Measurements from ENCODE around the gene PRKCA. TPM values are rescaled to one million over a fixed set of nuclear protein-coding genes. Genes with fewer than 3 reads are reported as not detected.
"Not testable (repeated sequence)": the region's sequence is repeated elsewhere in the genome, so short reads cannot be mapped to it uniquely, and the experiment has no call there.

PRKCA gene
- total RNA-seq, 1 experiment from 2014 or later: 17.9 TPM

DNA sequence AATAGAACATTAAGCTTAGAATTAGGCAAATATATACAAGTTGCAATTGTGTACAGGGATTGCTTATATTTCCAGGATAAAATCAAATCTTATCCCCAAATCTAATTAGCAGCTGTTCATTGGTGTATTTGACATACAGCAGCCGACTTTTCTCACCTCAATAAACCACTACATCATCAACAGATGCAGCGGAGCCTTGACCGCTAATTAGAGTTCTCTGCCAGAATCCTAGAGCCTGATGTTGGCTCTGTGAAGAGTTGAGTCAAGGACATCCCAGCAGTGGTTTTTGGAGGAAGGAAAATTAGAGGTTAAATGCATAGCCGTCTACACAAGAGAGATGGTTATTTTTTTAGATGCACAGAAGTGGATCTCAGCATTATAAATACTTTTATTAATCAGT lies 310.6 kb downstream of the PRKCA start:
- DNase-seq (ENCODE audit: low read depth): no peak

DNA sequence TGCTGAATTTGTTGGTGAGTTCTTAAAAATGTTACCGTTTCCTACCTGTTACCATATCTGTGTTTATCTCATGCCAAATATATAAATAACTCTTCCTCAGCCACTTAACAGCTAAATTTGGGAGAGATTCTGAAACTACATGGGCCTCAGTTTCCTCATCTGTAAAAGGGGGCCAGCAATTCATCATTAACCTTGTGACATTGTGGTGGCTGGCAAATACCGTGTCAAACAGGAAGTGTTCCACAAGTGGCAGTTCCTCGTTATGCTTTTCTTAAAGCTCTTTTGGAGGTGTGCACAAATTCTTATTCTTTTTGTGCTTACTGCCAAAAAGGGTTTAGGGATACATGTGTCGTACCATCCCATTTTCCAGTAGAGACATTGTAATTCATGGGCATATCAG lies 312.1 kb downstream of the PRKCA start:
- no peak for DNase-seq (ENCODE audit: low read depth)

DNA sequence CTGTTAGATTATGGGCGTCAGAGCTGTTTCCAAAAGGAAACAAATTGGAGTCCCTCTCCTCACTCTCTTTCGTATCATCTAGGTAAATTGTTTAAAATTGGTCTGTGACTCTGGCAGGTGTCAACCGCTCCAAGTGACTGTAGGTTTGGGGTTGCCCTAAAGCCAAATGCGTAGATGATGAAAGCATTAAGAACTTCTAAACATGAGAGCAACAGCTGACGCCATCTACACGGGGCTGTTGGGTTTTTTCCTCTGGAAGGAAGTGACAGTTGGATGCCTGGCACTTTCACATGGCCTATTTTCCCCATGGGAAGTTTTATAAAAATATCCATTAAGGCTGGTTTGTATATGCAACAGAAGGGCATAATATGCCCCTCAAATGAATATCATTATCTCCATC lies 316.8 kb downstream of the PRKCA start:
- no peak for DNase-seq (ENCODE audit: low read depth)

DNA sequence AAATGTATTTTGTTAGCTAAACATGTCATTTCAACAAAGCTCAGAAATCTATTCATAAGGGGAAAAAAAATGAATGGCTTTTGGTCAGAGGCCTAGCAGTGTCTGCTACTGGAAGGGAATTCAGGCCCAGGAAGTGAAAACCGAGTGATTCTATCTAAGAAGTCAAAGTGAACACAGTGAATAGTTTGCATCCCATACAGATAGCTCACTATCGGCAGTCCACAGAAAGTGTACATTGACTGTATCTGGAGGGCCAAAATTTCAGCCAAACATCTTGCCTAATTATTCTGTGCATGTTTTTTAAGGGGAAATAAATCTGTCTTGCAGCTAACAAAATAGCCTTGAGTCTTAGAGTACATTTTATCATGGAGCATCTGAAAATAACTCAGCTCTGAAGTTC lies 318.1 kb downstream of the PRKCA start:
- no peak for DNase-seq (ENCODE audit: low read depth)

DNA sequence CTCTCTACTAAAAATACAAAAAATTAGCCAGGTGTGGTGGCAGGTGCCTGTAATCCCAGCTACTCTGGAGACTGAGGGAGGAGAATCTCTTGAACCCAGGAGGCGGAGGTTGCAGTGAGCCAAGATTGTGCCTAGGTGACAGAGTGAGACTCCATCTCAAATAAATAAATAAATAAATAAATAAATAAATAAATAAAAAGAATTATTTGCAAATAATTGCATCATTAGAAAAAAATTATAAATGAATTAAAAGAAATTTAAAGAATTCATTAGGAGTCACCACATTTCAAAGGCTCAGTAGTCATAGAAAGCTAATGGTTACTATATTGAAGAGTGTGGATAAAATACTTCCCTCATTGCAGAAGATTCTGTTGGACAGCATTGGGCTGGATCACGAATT lies 322.2 kb downstream of the PRKCA start:
- DNase-seq (ENCODE audit: low read depth): not testable (repeated sequence)

DNA sequence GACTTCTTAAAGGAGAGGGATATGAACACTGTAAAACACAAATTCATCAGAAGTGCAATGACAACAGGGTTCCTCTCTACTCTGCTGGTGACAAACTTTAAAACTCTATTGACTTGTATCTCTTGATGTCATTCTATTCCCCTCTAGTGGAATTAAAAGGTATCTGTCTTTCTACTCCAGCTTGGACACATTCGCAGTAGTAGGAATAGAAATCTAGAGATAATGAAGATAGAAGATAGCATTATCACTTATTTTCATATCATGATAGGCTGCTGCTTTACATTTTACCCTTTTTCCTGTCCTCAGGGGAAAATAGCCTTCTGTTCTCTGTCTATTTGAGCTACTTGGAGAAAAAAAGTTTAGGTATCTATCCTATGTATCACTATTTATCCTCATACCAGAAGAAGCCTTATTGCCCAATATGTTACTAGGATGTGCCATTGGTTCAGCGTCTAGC lies 322.9 kb downstream of the PRKCA start:
- DNase-seq (ENCODE audit: low read depth): peak; percentile 45

DNA sequence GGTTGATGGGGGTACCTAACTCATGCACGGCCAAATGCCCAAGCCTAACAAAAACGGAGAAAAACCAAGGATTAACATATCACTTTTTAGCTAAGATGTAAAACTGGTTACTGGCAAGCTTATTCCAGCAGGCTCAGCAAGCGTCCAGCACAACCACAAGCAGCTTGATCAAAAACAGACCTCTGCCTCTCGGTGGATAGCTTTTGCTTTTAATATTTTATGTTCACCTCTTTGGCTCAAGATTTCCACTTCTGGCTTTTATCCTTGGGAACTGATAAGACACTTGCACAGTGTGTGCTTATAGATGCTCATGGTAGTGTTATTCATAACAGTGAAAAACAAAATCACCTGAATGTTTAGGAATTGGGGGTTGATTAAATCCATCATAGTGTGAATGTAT lies 325.6 kb downstream of the PRKCA start:
- no peak for DNase-seq (ENCODE audit: low read depth)

DNA sequence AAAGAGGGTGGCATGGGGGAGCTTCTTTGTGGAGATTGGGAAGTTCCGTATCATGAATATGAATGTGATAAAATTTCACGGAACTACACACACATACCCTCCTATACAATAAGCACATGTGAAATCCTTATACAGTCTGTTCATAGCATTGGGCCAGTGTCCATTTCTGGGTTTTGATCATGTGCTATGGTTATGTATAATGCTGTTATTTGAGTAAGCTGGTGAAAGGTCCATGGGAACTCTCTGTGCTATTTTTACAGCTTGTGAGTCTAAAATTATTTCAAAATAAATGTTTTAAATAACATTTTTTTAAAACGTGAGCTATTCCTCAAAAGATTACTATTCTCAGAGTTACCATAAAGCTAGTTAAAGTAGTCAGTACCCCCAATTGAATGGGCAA lies 327.3 kb downstream of the PRKCA start:
- DNase-seq (ENCODE audit: low read depth): no peak

DNA sequence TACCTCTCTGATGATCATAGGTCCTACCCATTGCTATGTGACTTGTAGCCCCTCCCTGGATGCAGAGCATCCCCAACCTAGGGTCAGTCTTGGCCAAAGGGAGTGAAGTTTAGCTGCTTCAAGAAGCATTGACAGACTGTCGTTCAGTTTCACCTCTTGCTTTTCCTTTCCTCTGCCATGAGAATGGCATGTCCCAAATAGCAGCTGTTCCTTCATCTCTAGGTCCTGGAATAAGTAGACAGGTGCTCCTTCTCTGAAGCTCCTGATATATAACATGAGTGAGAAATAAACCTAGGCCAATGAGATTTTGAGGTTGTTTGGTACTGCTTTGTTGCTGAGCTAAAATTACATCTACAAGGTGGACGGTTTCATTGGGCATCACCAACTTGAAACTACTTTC lies 328.0 kb downstream of the PRKCA start:
- DNase-seq (ENCODE audit: low read depth): no peak

DNA sequence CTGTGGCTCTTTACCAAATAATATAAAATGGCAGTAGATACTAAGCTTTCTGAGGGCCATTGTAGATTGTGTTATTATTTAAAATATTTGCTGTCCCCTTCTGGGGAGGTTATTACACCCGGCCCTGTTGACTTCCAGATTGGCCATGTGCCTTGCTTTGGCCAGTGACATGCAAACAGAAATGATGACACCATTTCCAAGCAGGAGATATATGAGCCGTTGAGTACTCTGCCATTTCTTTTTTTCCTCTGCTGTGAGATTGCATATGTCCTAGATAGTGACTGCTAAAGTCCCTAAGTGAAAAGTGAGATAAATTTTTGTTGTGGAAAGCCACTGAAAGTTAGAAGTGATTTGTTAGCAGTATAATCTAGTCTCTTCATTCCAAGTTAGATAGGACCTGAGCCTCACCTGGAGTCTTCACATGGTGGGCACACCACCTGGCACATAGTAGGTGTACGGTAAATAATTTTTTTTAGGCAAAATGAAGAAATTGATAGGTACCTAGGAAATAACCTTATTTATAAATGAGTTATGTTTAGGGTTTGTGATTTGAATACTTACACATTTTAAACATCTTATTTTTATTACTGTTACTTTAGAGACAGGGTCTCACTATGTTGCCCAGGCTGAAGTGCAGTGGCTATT lies 328.5 kb downstream of the PRKCA start:
- no peak for DNase-seq (ENCODE audit: low read depth)

DNA sequence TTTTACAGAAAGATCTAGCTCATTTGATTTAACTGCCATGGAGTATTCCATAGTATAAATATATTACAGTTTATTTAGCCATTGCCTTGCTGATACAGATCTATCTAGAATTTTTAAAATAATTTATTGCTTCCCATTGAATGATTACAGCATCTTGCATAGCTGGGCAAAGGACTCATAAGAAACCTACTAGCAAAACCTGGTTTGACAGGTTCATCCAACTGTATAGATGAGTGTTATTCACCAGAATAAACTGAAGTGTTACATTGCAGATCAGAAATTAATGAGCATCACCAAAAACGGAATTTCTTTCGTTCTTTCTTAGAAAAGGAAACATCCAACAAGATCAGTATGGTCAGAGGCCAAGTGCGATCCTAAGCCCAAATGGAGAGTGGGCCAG lies 330.3 kb downstream of the PRKCA start:
- no peak for DNase-seq (ENCODE audit: low read depth)

DNA sequence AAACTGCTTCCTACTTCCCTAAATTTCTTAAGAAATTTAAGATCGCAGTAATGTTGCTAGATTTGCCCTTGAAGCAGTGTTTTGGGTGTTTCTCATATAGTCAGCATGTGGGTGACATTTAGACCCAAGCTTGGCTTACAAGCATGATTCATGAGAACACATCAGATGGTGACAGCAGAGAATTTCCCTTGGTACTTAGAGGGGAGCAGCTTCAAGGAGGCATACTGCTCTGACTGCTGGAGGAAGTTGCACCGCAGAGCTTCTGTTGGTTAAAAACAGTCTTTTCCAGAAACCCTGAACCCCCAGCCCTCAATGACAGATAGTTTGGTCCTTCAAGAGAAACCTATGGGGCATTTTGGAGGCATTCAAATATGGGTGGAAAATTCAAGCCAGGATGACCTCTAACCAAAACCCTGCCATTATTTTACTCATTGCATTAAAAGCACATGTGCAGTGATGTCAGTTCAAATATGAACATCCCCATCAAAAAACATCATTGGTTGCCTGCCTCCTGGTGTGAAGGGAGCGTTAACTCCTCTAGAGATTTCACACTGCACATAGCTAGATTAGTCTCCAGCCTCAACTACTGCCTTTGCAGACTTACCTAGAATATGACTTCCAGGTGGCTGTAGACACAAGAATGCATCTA lies 331.0 kb downstream of the PRKCA start:
- peak; percentile 36 for DNase-seq (ENCODE audit: low read depth)

DNA sequence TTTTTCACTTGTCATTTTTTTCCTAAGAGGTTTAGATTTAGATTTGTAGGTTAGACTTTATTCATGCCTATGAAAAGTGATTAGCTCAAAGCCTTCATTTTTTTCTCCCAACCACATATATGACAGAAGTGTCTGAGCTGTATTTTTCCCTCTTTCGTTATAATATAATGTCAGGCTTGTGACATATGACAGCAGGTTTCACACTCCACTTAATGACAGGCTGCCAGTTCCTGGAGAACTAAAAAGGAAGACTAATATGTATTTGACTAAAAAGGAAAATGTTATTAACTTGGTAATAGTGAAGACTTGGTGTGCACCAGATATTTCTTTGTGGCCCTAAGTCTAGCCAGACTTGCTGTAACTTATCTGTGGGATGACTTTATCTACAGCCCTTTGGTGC lies 331.8 kb downstream of the PRKCA start:
- DNase-seq (ENCODE audit: low read depth): no peak

DNA sequence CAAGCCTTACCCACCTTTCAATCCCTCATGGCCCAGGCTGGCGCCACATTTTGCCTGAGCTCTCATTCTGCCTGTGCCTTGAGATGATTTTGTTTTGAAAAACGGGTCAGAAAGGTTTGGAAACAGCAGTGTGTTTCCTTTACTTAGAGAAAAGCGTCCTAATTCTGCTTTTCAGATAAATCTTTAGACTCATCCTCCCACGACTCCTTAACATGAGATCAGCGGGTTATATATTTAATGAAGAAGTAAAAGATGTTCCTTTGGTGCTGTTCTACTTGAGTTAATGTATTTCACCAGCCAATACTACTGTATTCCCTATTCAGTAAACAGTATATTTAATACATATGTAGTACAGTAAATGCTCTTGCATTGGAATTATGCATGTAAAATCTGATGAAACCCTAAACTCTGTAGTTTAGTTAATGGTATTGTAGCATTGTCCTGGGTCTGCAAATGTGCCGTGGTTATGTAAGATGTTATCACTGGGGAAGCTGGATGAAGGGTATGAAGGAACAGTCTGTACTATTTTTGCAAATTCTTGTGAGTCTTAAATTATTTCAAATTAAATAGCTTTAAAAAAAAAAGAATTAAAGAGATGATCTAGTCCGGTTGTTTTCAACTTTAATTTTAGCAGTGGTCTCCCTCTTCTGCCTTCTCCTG lies 333.1 kb downstream of the PRKCA start:
- DNase-seq (ENCODE audit: low read depth): no peak

DNA sequence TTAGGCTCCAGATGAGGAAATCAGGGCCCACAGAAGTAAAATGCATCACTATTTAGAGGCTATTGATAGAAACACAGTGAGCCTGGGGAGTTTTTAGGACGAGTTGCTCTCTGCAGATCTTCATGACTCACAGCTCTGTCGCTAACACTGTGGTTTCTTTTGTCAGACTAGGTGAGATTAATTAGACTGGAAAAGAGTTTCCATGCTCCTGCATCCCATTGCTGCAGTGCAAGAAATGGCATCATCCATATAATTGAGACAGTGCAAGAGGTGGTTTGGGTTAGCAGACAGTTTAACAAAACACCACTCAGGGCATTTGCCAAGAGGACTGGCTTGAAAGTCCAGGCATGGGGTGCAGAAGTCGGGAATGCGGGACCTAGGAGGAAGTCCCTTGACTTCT lies 333.7 kb downstream of the PRKCA start:
- peak; percentile 88 for DNase-seq (ENCODE audit: low read depth)

DNA sequence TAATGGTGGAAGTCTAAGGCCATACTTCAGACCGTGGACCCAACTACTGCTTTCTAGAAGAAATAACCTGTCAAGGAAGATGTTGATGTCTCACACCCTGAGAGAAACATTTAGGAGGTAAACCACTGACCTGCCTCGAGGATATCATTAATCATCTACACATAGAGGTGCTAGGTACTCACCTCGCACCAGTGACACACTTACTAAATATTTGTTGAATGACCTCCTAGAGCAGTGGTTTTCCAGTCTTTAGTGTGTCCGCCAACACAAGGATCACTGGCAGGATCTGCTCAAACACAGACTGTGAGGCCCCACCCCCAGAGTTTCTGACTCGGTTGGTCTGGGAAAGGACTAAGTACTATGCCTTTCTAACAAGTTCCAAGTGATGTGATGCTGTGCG lies 335.1 kb downstream of the PRKCA start:
- peak; percentile 81 for DNase-seq (ENCODE audit: low read depth)

DNA sequence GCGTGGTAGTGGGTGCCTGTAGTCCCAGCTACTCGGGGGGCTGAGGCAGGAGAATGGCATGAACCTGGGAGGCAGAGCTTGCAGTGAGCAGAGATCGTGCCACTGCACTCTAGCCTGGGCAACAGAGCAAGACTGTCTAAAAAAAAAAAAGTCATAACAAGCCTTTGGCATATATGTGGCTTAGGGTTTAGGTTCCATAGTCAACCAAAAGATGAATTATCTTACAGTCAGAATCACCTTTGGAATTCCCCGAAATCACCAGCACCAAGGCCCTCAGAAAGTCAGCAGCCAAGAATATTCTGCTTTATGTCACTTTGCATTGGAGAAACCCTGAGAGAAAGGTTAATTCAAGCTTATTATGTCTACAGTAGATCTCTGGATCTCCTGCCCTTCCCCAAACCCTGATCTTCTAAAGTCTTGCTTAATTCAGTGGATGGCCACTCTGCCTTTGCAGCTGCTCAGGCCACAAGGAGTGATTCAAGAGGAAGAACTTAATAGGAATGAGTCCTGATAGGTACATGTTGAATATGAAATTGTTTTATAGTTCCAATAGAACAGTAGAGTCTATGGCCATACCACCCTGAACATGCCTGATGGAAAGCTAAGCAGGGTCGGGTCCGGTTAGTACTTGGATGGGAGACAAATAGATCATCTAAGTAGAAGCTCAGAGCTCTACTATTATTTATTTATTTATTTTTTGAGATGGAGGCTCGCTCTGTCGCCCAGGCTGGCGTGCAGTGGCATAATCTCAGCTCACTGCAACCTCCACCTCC lies 336.5 kb downstream of the PRKCA start:
- no peak for DNase-seq (ENCODE audit: low read depth)

DNA sequence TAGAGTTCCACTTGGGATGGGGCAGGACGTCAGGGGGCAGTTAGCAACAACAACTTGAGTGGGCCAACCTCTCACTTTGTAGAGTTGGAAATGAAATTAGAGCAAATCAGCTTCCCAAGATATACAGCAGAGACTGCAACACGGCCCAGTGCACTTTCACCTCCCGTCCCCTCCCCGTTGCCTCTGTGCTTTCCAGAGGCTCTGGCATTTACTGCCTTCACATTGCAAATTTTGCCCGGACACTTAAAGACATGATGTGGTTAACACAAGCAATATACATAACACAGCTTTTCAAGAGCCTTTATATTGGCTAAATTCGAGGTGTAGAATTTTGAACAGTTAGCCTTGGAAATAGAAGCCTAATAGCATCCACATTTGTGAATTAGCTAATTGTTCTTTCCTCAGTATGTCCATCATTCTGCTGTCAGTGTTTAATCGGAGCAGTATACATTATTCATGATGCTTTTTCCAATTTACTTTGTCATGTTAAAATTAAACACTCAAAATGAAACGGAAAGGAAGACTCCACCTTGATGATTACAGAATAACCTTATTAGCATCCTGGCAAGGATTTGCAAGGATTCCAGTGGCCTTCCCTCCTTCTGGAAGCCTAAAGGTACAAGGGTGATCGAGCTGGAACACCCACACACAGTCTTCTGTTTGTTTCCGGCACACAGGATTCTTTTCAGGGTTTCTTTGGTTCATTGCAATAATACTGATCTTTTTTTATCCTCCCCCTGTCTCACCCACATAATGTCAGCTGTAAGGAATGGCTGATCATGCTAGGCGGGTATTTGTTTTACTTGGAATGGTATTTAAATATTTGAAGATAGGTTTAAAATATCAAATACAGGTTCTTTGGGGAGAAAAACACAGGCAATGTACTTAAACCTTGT lies 341.6 kb downstream of the PRKCA start:
- no peak for DNase-seq (ENCODE audit: low read depth)

DNA sequence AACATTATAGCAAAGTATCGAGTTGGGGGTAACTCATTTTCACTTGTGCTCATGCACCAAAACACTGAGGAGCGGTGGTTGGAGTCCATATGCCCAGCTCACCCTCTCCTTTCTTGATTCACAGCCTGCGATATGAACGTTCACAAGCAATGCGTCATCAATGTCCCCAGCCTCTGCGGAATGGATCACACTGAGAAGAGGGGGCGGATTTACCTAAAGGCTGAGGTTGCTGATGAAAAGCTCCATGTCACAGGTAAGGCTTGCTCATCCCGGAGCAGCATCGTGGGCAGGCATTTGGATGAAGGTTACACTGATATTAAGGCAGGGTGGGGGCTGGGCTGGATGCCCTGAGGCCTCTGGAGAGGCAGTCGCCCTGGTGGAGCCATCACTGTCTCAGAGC lies 342.8 kb downstream of the PRKCA start:
- no peak for DNase-seq (ENCODE audit: low read depth)

DNA sequence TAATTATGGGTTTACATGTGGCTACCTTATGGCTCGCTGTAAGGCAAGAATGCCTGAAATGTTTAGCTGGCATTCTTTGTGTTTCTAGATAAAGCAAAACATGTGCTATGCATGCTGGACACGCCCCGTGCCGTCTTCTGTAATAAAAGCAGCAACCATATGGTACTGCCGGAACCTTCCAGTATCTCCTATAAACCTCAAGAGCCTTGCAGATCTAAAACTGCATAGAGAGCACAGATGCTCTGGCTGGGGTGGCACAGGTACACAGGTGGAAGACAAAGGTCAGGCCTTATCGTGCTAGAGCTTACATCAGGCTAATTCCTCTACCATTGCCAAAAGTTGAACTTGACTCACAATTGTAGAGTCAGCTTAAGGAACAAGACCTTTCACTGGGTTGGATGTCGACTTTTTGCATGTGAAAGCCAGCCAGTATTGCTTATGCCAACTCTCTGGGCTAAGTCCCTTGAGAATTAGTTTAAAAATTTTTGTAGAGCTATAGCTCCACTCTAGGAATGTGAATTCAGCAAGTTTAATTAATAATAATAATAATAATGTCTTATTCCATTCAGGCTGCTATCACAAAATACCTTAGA lies 345.1 kb downstream of the PRKCA start:
- DNase-seq (ENCODE audit: low read depth): no peak

Data from M059J (cell line).